GM19468 (cell line): Measurements from ENCODE around the gene TSPAN18.

ENCODE experiments used
- ATAC-seq: cut with Tn5 transposase; IDR thresholded peaks from one replicate; pipeline ENCODE4 v1.9.1; 2021; ENCODE audit warnings: mild to moderate bottlenecking, moderate library complexity, moderate number of reproducible peaks; ENCODE audit not compliant: unreplicated experiment; ENCODE audit errors: extremely low read depth

Gene TSPAN18

DNA sequence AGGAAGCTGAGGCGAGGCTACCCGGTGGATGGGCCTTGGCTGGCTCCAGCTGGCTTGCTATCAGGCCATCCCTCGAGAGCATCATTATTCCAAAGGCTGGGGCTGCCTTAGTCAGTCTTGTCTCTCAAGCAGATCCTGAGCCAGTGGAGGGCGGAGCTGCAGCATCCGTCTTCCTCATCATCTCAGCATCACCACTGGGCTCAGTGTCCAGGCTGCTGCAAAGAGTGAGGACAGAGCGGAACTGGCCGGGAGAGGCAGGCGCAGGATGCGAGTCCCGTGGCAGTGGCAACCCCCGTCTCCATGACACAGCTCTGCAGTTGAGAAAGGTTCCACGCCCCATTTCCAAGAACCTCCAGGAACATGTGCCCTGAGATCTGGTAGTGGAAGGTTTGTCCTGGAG is 219.5 kb downstream of the TSPAN18 start:
- ATAC-seq, result no peak

DNA sequence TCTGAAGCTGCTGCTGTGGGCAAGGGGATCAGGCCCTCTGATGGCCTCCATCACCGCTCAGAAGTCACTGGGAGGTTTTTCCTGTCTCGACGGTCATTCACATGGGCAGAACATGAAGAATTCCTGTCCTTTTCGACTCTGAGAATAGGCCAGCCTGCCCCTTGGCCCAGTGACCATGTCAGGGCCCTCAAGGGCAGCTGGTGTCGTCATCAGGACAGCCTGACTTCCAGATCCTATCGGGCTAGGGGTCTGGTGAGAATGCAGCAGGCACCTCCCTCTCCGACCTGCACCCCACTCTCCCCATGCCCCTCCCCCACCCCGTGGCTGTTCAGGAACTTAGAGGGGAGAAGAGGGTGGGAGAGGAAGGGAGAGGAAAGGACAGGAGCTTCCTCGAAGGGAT is 220.4 kb downstream of the TSPAN18 start:
- ATAC-seq, result no peak

DNA sequence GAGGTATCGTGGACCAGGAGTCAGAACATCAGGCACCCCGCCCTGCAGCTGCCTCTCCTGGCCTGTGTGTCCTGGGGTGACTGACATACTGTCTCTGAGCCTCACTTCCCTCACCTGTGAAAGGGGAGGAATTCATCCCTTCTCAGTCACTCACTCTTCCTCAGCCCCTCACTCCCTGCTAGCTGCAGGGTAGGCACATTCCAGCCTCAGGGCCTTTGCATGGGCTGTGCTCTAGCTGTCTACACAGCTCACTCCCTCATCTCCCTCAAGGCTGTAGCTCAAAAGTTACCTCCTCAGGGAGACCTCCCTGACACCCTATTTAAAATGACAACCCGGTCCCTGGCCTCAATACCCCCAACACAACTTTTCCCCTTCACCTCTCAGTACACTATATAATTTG is 221.4 kb downstream of the TSPAN18 start:
- no peak for ATAC-seq

DNA sequence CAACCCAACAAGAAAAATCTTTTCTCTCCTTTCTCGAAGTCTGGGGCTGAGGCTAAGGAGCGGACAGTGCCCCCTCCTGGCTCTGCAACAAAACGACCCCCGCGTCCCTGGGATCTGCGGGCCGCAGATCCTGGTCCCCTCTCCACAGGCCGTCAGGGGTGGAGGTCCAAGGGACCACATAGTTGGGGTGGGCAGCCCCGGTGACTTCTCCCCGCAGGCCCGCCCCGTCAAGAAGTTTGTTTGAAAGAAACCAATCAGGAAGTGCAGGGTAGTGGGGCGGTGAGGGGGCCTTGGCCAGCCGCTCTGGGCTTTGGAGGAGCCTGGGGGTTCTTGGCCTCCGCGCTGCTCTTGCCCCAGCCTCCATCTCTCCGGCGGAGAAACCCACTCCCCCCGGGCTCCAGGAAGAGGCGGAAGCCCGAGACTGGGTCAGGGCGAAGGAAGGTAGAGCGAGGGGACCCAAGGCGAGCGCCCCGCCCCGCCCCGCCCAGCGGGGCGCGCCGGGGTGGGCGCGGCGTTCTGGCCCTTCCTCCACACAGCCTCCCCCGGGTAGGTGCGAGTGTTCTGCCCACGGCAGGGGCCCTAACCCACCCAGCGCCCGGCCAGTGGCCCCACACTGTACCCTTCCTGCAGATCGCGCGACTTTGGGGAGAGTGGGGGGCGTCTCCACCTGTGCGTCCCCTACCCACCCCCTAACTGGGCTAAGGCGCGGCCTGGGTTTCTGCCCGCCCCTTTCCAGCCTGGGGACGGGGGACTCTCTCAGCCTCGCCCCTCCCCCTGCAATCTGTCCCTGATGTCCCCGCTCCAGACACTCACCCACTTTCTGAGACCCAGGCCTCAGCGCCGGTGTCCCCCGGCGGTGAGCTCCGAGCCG is 222.6 kb downstream of the TSPAN18 start:
- ATAC-seq, result no peak

DNA sequence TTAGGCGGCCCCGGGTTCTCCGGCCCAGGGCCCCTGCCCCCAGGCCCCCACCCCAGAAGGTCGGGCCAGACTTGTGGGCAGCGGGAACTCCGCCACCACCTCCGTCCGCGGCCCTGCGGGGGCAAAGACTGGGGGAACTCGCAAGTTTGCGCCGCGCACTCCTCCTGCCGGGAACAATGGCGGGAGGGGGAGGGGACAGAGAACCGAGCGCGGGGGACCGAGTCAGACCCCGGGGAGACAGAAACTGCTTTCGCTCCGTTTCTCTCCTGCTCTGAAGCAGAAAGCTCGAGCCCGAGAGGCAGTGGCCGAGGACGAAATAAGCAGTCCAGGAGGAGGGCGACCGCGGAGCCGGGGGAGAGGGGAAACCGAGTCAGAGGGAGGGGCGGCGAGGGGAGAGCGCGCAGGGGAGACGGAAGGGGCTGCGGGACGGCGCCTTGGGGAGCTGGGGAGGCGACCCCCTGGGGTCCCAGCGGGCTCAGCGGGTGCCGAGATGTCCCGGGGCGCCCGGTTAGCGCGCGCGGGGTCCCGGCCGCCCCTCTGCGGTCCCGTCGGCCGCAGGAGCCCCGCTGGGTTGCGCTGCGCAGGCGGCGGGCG is 223.4 kb downstream of the TSPAN18 start:
- no peak for ATAC-seq

DNA sequence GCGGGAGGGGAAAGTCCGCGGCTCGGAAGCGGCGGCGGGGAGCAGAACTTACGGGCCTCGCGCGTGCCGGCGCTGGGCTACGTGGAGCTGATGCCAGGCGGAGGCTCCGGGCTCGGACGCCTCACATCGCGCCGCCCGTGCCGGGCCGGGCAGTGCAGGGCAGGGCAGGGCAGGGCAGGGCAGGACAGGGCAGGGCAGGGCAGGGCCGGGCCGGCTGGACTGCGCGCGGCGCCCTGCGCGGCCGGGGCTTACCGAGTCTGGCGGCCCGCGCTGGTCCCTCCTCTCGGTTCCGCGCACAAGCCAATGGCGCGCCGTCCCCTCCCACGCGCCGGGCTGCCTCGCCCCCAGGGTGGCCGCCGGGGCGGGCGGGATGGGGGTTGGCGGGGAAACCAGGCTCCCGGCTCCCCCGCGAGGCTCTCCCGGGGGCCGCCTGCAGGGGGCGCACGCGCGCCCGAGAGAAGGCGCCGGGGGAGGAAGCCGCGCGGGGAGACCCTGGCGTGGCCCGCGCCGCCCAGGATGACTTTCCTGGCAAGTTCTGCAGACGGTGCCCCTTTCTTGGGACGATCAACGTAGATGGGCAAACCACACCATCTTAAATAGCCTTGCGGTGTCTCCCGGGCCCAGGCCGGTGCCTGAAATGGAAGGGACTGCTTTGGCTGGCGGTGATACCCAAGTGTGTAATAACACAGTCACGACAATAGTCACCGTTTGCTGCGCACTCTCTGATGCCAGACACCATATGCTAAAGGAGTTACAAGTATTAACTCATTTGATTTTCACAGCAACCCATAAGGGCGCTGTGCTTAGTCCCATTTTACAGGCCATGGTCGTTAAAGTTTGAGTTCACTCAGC is 224.1 kb downstream of the TSPAN18 start, which contains the start of gene TP53I11:
TSS of gene TP53I11 (minus strand) at position 259 of the 852 bp plus-strand sequence. CDS start 12,548 bp downstream, outside the sequence.
- no peak for ATAC-seq

DNA sequence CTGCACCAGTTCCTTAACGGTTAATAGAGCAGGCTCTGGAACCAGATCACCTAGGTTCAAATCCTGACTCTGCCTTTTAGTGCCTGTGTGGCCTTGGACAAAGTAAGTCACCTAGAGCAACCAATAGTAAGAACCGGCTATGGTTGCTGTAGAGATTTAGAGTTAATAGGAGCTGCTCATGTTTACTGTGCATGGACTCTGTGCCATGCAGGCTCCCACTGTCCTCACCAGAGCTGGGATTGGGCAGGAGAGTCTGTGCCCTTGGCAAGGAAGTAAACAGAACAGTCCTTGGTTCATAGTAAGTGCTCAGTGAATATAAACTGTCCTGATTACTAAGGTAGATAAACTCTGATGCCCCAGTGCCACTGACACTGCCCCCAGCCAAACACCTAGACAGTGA is 225.3 kb downstream of the TSPAN18 start:
- ATAC-seq, result no peak

DNA sequence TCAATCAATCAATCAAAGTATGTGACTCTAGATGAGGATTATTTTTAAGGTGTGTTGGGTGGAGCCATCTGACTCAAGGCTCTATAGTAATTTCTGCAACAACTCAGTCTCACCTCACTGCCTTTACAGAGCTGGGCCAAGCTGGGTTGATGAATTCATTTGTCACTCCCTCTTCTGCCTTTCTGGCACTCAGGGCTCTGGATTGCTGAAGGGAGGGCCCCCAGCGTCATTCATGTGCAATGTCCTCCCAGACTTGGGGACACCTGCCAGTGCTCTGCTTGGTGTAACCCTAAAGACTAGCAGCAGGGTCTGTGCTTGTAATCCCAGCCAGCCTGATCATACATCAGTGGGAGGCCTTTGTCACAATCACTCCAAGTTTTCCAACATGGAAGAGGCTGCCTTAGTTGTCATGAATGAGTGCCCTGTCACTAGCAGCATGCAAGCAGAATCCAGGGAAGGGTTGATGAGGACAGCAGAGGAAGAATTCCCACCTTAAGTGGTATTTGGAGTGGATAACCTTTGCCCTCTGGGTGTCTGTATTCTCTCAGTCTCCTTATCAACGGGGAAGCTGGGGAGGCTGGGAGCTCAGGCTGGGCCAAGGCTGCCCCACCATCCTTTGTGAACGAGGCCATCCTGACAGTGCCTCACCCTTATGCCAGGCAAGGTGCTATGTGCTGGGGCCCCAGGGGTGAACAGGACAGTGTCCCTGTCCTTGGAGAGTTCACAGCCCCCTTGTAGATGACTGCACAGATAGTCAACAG is 225.9 kb downstream of the TSPAN18 start:
- no peak for ATAC-seq

DNA sequence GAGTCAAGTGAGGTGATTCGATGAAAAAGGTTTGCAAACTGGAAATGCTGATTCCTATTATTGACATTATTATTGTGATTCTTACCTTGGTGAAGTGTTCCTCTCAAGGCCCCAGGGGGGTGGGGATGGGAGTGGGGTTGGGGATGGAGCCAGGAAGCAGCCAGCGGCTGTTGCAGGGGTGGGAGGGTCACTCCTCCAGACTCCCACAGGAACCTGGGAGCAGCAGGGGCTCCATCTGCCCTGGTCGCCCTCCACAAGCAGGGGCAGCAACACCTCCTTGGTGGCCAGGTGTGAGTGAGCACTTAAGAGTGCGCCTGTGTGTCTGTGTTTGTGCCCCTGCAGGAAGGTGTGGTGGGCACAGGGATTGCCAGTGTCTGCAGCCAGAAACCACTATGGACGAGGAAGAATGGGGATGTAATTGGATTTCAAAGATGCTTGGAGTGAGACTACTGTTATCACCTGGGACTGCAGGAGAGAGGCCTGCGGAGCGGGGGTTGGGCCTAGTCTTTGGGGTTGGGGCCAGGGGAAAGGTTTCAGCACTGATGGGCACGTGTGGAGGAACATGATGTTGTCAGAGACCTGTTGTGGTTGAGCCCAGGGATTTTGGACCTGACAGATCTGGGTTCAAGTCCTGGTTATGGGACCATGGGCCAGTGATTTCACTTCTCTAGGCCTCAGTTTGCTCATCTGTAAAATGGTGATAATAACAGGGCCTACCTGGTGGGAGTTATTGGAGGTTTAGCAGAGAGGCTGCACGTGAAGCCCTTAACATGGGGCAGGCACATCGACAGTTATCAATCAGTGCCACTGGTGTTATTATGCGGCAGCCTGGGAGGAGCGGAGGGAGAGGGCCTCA is 227.5 kb downstream of the TSPAN18 start:
- no peak for ATAC-seq

DNA sequence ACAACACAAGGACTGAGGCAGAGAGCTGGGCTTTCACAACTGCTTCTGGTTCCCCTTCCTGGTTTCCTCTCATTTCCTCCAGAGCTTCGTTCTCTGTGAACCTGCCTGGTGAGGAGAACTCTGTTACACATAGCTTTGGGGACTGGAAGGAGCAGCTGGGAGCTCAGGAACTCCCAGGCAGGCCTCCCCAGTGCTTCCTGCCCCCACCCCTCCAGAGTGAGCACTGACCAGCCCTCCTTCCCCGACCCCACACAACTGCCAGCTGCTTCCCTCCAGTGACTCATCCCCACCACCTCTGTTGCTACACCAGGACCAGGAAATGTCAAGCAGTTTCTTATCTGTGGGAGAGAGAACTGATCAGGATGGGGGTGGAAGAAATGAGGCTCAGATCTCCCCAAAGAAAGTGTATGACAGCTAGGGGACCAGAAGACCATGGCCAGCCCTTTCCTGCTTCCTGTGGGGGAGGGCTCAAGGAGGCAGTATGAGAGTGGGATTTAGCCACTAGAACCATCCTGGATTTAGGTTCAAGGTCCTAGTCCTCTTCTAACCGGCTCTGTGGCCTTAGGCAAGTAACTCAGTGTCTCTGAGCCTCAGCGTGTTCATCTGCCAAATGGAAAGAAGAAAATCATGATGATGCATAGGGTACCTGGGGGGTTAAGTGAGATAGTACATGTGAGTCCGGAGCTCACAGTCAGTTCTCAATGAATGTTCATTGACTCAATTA is 228.4 kb downstream of the TSPAN18 start:
- no peak for ATAC-seq

DNA sequence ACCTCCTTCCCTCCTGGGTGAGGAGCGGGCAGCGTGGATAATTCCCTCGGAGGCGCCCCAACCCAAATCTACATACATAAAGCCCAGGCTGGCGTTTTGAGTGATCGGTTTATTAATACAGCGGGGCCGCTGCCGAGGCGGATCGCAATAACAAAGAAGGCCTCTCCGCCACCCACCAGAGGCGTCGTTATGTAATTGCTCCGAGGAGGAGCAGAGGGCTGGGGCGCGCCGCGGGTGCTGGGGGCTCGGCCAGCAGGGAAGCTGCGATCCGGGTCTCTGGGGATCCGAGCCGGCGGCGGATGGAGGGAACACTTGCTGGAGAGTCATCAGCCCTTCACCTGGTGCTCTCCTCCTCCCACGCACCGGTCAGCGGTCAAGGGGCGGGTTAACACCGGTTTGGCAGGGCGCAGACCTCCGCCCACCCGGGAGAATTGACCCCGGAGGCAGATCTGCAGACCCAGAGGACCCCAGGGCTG is 230.3 kb downstream of the TSPAN18 start:
- no peak for ATAC-seq

DNA sequence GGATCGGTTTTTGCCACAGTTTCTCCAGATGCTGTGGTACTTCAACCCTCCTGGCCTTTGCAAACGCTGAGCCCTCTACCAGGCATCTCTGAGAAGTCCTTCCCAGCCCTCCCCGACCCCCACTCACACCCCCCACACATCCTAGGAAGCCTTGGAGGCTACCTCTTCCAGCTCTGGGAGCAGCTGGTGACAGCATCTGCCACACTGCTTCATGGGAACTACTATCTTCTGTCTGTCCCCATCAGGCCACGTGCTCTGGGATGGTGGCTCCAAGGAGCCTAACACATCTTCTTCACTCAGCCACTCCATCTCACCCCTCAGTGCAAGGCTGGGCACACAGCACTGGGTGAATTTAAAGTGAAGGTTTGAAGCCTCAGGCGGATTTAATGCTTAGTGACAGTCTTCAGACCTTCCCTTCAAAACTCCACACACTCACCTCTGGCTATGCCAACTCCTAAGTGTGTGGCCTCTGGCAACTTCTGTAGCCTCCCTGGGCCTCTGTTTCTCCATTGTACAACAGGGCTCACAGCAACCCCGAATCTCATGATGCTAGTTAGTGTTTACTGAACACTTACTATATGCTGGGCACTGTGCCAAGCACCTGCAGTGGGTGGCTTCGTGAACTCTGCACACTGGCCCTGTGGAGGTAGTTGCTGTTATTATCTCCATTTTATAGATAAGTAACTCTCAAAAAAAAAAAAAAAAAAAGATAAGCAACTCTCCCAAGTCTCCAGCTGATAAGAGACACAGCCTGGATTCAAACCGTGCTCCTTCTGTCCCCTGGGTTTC is 231.2 kb downstream of the TSPAN18 start:
- ATAC-seq, result no peak

DNA sequence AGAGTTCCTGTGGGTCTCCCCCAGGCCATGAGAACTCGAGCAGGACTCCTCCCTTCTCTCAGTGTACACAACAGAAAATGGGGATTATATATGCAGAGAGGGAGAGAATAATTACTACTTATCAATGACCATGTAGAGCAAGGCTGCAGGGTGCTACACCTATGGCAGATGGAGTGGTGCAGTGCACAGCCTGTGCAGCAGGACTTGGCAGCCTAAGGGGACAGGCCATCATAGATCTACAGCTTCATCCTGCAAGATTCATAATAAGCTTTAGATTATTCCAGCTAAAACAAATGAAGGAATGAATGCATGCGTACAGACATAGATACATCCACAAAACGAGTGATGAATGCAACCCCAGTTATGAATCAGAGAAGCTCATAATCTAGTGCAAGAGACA is 232.3 kb downstream of the TSPAN18 start:
- ATAC-seq, result no peak

DNA sequence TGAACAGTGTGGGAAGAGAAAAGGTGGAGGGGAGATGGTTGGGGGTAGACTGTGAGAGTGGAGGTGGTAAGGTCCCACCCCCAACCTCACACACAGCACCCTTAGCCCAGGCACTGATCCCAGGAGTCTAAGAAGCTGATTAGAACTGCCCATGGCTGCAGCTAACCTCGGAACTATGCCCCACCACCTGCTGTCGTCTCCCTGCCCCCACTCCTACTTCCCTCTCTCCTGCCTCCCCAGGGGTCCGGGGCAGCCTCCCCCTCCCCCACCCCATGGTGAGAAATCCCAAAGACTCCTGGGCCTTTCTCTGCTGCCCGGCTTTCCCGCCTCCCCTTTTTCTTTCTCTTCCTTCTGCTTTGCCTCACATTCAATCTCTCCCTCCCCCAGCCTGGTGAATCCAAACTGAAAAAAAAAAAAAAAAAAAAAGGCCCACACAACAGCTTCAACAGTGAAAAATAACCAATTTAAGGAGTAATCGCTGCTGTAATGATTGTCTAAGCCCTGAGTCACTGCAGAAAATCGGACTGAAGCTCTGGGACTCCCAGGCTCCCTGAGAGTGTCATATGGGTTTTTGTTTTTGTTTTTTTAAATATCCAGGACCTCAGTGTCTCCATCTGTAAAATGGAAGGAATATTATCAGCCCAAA is 233.6 kb downstream of the TSPAN18 start:
- no peak for ATAC-seq

DNA sequence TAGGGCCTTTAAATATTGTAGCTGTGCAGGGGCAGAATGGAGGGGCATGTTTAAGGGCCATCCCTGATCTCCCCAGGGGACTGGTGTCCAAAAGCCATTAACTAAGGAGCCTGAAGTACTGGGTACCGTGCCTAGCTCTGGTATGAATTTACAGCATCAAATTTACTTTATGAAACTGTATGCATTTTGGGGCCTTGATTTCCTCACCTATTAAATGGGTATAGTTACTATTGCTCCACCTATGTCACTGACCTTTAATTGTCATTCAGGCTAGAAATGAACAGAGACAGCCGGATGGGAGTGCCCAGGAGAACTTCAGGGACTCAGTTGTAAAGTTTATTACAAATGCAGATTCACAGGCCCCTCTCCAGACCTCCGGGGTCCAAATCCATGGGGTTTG is 235.7 kb downstream of the TSPAN18 start:
- no peak for ATAC-seq

DNA sequence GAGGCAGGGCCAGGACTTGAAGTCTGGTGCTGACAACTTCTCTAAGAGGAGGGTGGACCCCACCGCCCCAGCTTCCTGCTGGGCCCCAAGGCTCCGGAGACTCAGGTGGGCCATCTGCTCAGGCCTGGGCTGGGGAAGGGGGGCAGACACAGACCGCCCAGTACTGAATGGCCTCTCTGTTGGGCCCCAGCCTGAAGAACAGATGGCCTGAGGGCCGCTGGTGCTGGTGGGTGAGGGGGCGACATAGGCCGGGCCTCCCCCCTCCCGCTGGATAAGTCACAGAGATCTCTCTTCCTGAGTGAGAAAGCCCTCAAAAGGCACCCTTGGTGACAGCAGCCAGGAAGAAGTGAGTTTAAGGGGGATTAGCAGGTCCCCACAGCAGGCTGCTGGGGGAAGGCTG is 236.4 kb downstream of the TSPAN18 start:
- no peak for ATAC-seq

DNA sequence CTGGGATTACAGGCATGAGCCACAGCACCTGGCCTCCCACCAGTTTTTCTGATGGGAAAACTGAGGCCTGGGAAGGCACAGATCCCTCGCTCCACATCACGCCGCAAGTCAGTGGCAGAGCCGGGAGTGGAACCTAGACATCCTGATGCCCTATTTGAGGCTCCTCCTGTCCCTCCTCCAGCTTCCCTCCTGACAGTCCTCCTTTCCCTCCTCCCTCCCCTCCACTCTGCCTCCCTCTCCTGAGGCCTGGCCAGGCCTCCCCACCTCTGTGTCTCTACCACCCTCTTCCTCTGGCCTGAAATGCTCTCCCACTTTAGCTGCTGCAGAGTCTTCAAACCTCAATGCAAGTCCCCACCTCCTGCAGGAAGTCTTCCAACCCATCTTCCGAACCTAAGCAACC is 237.2 kb downstream of the TSPAN18 start:
- ATAC-seq, result no peak
